DMS114 treated with DMSO at 0.1 percent for 48 hours (cell line): ENCODE data around the gene SNRPN.
"Not testable (repeated sequence)": the region's sequence is repeated elsewhere in the genome, so short reads cannot be mapped to it uniquely, and the experiment has no call there.

Experiments used
- DNase-seq: peaks from one replicate; lab custom pipeline; 2025; ENCODE audit not compliant: unreplicated experiment; lab: John Stamatoyannopoulos, UW

SNRPN gene

GRCh38 chr15:24966364-24967103 lies 11.7 kb downstream of the SNRPN start:
- DNase-seq = no peak

- no peak for DNase-seq
Observed at GRCh38 chr15:24971052-24971451, 16.3 kb downstream of the SNRPN start.

- no peak for DNase-seq
Observed at GRCh38 chr15:24971772-24972171, 17.0 kb downstream of the SNRPN start.

- DNase-seq = not testable (repeated sequence)
Observed at GRCh38 chr15:24972707-24973106, 17.9 kb downstream of the SNRPN start.

GRCh38 chr15:24976932-24977331 lies 22.1 kb downstream of the SNRPN start:
- DNase-seq = no peak

- DNase-seq = no peak
Observed at GRCh38 chr15:24977686-24978085, 22.9 kb downstream of the SNRPN start.

- DNase-seq = no peak
Observed at GRCh38 chr15:24985224-24985623, 30.4 kb downstream of the SNRPN start.

- no peak for DNase-seq
Observed at GRCh38 chr15:24986653-24987052, 31.9 kb downstream of the SNRPN start.

- DNase-seq = no peak
Observed at GRCh38 chr15:25019434-25019833, 64.6 kb downstream of the SNRPN start.

GRCh38 chr15:25022233-25022632 lies 67.4 kb downstream of the SNRPN start:
- no peak for DNase-seq
